Activated CD8-positive, alpha-beta memory T cell treated with anti-CD3 and anti-CD28 coated beads, Interleukin-2, amount 10 ng/mL, durations not matched to agents 7 days and 5 days (primary cell): Measurements from ENCODE around the gene SUPV3L1. TPM values are rescaled to one million over a fixed set of nuclear protein-coding genes. Genes with fewer than 3 reads are reported as not detected.
"Not testable (repeated sequence)": the region's sequence is repeated elsewhere in the genome, so short reads cannot be mapped to it uniquely, and the experiment has no call there.

Experiments used
- ATAC-seq: fragments of 150-1000 bp; cut with Tn5 transposase; one replicate; pipeline ENCODE4 v1.10.0; 2021; ENCODE audit warnings: moderate library complexity
- CTCF ChIA-PET: fragments of 350-600 bp; sonication (Branson Sonifier 250); formaldehyde crosslinking; loops from one replicate; lab custom pipeline; 2021; ENCODE audit warnings: antibody characterized with exemption; lab: Charles Lee
- DNase-seq: peaks from one replicate; pipeline ENCODE4 v3.0.0-alpha.2; 2020
- H3K27ac Mint-ChIP-seq: one replicate; pipeline ENCODE4 v1.8.0; 2021; ENCODE audit warnings: mild to moderate bottlenecking, mixed read lengths
- H3K27me3 Mint-ChIP-seq: one replicate; pipeline ENCODE4 v1.8.0; 2021; ENCODE audit warnings: mixed read lengths
- H3K36me3 Mint-ChIP-seq: one replicate; pipeline ENCODE4 v1.8.0; 2021; ENCODE audit warnings: mild to moderate bottlenecking, mixed read lengths
- H3K4me1 Mint-ChIP-seq: one replicate; pipeline ENCODE4 v1.8.0; 2021; ENCODE audit warnings: mixed read lengths
- H3K4me3 Mint-ChIP-seq: one replicate; pipeline ENCODE4 v1.8.0; 2021; ENCODE audit warnings: mild to moderate bottlenecking, moderate library complexity, mixed read lengths
- H3K9me3 Mint-ChIP-seq: one replicate; pipeline ENCODE4 v1.8.0; 2022; ENCODE audit warnings: low read depth, mixed read lengths
- total RNA-seq, 2 experiments: library from RNA; stranded (reverse); gene quantifications; one replicate each; pipeline ENCODE4 v1.2.3, GENCODE V29; 2021

Gene SUPV3L1
- total RNA-seq, 2 experiments from 2014 or later, result 46.9 to 59.0 TPM

DNA sequence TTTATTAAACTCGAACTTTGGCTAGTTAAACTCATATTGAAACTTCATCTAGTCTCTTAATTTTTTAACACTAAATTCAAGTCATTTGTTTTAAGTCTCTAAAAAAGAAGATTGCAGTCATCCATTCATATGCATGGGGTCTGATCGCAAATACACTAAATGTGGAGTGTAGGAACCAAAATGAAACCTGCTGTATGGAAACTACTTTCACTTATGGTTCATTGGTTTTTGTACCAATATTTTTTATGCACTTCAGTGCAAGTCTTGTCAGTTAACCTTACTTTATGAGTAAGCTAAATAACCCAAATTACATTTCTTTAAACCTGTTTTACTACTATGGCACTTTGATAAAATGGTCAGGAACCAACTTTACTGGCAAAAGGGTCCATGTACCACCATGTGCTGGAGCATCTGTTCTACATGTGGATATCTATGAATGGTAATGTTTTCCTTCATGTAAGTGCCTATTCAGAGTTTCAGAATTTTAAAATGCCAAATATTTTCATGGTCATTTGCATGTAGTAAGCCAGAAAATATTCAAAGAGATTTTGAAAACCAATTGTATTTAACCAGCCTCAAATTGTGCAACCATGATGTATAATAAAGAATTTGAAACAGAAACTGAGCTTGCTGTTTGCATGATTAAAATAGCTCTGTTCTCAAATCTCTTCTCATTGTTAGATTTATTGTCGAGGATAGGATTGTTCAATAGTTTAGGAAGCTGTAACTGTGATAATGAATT is 7.6 kb upstream of the SUPV3L1 start:
- no peaks in the 10 kb centered on the region for H3K9me3 Mint-ChIP-seq
- H3K27ac Mint-ChIP-seq, result no peak overlapping the region
- CTCF ChIA-PET, result interaction anchor here (1.1 to 1.4 kb wide), 2 partner anchors 18 to 236 kb away, joined by 3 read pairs; no protein-coding TSS in a partner anchor
- no peak overlapping the region for H3K4me3 Mint-ChIP-seq
- DNase-seq, result no peak
- peaks cover 35% of the 10 kb centered on the region for H3K36me3 Mint-ChIP-seq
- no peak for ATAC-seq
- H3K27me3 Mint-ChIP-seq, result no peaks in the 10 kb centered on the region
- H3K4me1 Mint-ChIP-seq, result peaks cover 14% of the 10 kb centered on the region

DNA sequence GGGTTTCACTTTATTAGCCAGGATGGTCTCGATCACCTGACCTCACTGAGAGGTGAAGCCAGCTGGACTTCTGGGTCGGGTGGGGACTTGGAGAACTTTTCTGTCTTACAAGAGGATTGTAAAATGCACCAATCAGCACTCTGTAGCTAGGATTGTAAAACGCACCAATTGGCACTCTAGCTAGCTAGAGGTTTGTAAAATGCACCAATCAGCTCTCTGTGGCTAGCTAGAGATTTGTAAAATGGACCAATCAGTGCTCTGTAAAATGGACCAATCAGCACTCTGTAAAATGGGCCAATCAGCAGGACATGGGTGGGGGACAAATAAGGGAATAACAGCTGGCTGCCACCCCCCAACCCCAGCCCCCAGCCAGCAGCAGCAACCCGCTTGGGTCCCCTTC is 4.7 kb upstream of the SUPV3L1 start:
- not testable (repeated sequence) for ATAC-seq, H3K9me3 Mint-ChIP-seq, H3K27ac Mint-ChIP-seq, DNase-seq, H3K4me3 Mint-ChIP-seq, H3K27me3 Mint-ChIP-seq
- H3K4me1 Mint-ChIP-seq, result peaks cover 29% of the 10 kb centered on the region
- H3K36me3 Mint-ChIP-seq, result peaks cover 23% of the 10 kb centered on the region
- CTCF ChIA-PET, result interaction anchor here (1.2 to 2.0 kb wide), 2 partner anchors 47 to 171 kb away, joined by 3 to 8 read pairs; no protein-coding TSS in a partner anchor

DNA sequence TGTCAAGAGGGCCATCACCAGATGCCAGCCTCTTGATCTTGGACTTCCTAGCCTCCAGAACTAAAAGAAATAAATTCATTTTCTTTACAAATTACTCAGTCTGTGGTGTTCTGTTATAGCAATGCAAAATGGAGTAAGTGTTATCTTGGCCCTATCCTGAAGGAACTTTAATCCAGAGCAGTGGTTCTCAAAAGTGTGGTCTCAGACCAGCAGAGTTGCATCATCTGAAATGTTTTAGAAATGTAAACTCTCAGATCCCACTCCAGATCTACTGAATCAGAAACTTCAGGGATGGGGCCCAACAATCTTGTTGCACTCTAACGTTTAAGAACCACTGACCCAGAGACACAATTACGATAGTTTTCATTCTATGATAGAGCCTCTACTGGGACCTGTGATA is 3.2 kb upstream of the SUPV3L1 start:
- Mint-ChIP-seq H3K4me3 (no peak overlapping the region), H3K9me3 (no peaks in the 10 kb centered on the region), H3K36me3 (peaks cover 9% of the 10 kb centered on the region), H3K27me3 (no peaks in the 10 kb centered on the region), H3K4me1 (peaks cover 34% of the 10 kb centered on the region), H3K27ac (no peak overlapping the region)
- DNase-seq (no peak), ATAC-seq (no peak)
- CTCF ChIA-PET, result no interaction called here

DNA sequence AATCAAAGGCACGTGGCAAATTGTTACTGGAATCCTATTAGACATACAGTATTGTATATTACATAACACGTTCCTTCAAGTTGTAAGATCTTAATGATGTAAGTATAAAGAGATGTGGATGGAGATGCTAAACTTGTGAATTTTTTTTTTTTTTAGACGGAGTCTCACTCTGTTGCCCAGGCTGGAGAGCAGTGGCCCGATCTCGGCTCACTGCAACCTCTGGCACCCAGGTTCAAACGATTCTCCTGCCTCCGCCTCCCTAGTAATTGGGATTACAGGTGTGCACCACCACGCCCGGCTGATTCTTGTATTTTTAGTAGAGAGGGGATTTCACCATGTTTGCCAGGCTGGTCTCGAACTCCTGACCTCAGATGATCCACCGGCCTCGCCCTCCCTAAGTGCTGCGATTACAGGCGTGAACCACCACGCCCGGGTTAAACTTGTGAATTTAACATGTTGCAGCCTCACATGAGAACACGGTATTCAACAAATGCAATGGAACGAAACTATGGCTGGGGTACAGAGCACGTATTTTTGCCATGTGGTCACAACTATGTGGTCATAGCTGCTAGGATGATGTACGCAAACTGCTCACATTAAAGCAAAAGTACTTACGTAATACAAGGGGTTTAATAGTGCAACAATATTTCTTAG is 818 bp upstream of the SUPV3L1 start:
- Mint-ChIP-seq H3K27me3 (no peaks in the 10 kb centered on the region), H3K4me1 (peaks cover 43% of the 10 kb centered on the region), H3K27ac (peak overlapping the region; percentile 99), H3K9me3 (no peaks in the 10 kb centered on the region), H3K4me3 (peak overlapping the region; percentile 88), H3K36me3 (peaks cover 4% of the 10 kb centered on the region)
- DNase-seq (peak; percentile 54), ATAC-seq (peak; percentile 25)
- CTCF ChIA-PET, result interaction anchor here (0.6 to 1.5 kb wide), 3 partner anchors 19 to 1293 kb away, joined by 3 to 8 read pairs (median 3); no protein-coding TSS in a partner anchor

DNA sequence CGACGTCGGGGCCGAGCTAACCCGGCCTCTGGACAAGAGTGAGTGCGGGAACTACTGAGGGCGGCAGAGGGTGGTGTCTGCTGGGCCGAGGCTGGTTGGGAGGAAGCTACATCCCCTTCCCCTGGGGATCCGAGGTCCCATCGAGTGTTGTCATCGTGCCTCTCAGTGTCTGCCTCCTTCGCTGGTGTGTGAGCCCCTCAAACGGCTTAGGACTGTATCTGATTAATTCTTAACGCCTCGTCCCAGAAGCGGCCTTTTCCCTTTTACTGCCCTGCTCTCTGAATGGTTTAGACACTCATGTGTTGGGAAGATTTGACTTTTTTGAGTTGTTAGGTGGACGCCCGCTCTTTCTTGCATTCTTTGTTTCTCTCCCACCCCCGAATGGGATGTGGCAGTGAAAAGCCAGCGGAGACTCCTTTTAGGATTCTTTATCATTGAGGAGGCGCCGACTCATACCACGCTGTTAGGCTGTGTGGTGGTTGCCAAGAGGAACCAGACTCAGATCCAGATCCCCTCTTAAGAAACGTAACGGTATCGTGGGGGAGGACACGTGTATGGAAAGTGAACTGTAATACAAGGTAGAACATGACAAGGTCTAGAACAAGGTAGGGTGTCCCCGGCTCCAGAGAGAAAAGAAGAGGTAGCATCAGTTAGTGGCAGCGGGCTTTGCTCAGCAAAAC is 631 bp downstream of the SUPV3L1 start:
- peak; percentile 24 for ATAC-seq
- H3K9me3 Mint-ChIP-seq, result no peaks in the 10 kb centered on the region
- H3K27me3 Mint-ChIP-seq, result no peaks in the 10 kb centered on the region
- peak; percentile 67 for DNase-seq
- H3K4me3 Mint-ChIP-seq, result peak overlapping the region; percentile 88
- peaks cover 7% of the 10 kb centered on the region for H3K36me3 Mint-ChIP-seq
- CTCF ChIA-PET, result interaction anchor here (0.7 to 1.4 kb wide), 4 partner anchors 36 to 48 kb away, joined by 3 to 8 read pairs (median 4); no protein-coding TSS in a partner anchor
- peaks cover 53% of the 10 kb centered on the region for H3K4me1 Mint-ChIP-seq
- H3K27ac Mint-ChIP-seq, result peak overlapping the region; percentile 99

DNA sequence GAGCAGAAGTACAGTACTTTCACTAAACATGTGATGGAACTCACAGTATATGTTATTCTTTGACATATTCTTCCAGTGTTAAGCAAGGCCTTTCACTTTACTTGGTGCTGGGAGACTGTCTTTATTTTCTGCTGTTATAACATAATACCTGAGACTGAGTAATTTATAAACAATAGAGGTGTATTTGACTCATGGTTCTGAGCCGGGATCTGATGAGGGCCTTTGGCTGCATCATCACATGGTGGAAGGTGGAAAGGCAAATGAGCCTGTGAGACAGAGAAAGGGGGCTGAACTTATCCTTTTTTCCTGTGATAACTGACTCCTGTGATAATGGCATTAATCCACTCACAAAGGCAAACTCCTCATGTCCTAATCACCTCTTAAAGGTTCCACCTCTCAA is 1.4 kb downstream of the SUPV3L1 start:
- H3K4me3 Mint-ChIP-seq, result peak overlapping the region; percentile 88
- peak overlapping the region; percentile 99 for H3K27ac Mint-ChIP-seq
- CTCF ChIA-PET, result no interaction called here
- DNase-seq, result no peak
- no peaks in the 10 kb centered on the region for H3K9me3 Mint-ChIP-seq
- H3K4me1 Mint-ChIP-seq, result peaks cover 57% of the 10 kb centered on the region
- H3K27me3 Mint-ChIP-seq, result no peaks in the 10 kb centered on the region
- peaks cover 7% of the 10 kb centered on the region for H3K36me3 Mint-ChIP-seq
- no peak for ATAC-seq

DNA sequence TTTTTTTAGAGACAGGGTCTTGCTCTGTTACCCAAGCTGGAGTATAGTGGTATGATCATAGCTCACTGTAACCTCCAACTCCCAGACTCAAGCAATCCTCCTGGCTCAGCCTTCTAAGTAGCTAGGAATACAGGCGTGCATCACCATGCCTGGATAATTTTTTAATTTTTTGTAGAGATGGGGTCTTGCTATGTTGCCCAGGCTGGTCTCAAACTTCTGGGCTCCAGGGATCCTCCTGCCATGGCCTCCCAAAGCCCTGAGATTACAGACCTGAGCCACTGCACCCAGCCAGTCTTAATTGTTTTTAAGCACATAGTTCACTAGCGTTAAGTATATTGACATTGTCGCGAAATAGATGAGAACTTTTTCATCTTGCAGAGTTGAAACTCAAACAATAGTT is 2.0 kb downstream of the SUPV3L1 start:
- CTCF ChIA-PET, result interaction anchor here (1.7 kb wide), 1 partner anchor 41 kb away, joined by 5 read pairs; no protein-coding TSS in a partner anchor
- Mint-ChIP-seq H3K9me3 (no peaks in the 10 kb centered on the region), H3K4me1 (peaks cover 59% of the 10 kb centered on the region), H3K27me3 (no peaks in the 10 kb centered on the region), H3K4me3 (no peak overlapping the region), H3K36me3 (peaks cover 7% of the 10 kb centered on the region), H3K27ac (no peak overlapping the region)
- ATAC-seq (no peak), DNase-seq (no peak)

DNA sequence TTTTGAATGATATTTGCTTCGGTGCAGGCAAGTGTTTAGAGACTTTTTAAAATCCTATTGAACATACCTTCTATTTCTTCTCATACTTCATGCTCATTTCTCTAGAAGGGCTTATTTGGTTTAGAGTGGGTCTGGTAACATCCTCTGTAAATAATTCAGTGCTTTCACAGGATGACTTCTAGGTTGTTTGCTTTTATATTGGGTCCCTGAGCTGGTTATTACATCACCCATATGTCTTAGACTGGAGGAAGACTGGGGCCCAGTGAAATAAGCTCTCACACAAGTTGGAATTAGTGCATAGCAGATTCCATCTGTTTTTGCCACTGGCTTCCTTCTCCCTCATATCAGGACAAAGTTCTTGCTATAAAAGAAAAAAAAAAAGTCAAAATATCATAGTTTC is 6.5 kb downstream of the SUPV3L1 start:
- H3K9me3 Mint-ChIP-seq, result no peaks in the 10 kb centered on the region
- H3K4me3 Mint-ChIP-seq, result no peak overlapping the region
- ATAC-seq (no peak), DNase-seq (no peak)
- H3K4me1 Mint-ChIP-seq, result peaks cover 34% of the 10 kb centered on the region
- no peaks in the 10 kb centered on the region for H3K27me3 Mint-ChIP-seq
- peak overlapping the region; percentile 59 for H3K27ac Mint-ChIP-seq
- CTCF ChIA-PET, result no interaction called here
- peaks cover 28% of the 10 kb centered on the region for H3K36me3 Mint-ChIP-seq

DNA sequence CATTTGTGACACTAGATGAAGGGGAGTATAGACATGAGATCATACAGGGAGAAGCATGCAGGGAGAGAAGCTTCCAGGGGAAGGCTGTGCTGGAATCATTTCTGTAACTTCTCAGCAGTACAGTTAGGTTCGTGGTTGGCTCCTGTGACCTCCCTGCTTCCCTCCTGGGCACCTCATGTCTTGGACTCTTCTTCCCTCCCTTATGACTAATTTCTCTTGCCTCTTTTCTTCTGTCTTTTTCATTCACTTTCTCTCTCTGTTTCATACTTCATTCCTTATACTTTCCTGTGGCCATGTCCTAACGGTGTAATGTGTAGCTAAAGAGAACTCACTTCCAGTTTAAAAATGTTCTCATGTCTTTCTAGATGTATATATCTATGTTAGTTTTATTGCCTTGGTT is 21.0 kb downstream of the SUPV3L1 start:
- no peaks in the 10 kb centered on the region for H3K27me3 Mint-ChIP-seq
- ATAC-seq (no peak), DNase-seq (no peak)
- CTCF ChIA-PET, result no interaction called here
- H3K9me3 Mint-ChIP-seq, result no peaks in the 10 kb centered on the region
- peaks cover 41% of the 10 kb centered on the region for H3K36me3 Mint-ChIP-seq
- H3K4me1 Mint-ChIP-seq, result peaks cover 55% of the 10 kb centered on the region
- H3K27ac Mint-ChIP-seq, result peak overlapping the region; percentile 78
- H3K4me3 Mint-ChIP-seq, result no peak overlapping the region

DNA sequence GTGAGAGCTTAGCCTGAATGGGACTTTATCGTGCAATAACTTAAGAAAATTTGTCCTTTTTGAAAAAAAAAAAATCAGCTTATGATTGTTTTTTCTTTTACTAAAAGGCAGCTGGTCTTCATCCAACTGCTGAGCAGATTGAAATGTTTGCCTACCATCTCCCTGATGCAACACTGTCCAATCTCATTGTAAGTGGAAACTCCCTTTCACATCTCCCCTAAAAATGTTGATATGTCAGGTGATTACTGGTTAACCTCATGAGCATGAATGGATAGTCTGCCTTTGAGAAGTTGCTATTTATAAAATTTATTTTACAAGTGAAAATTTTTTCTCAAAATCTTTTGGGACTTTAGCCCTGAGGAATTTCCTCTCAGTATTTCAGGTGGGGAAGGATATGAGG is 22.3 kb downstream of the SUPV3L1 start:
- Mint-ChIP-seq H3K9me3 (no peaks in the 10 kb centered on the region), H3K36me3 (peaks cover 47% of the 10 kb centered on the region), H3K4me3 (peak overlapping the region; percentile 18), H3K4me1 (peaks cover 66% of the 10 kb centered on the region), H3K27me3 (no peaks in the 10 kb centered on the region), H3K27ac (peak overlapping the region; percentile 80)
- ATAC-seq, result peak; percentile 40
- no peak for DNase-seq
- CTCF ChIA-PET, result interaction anchor here (1.4 to 3.8 kb wide), 2 partner anchors 20 to 77 kb away, joined by 3 to 21 read pairs; no protein-coding TSS in a partner anchor

DNA sequence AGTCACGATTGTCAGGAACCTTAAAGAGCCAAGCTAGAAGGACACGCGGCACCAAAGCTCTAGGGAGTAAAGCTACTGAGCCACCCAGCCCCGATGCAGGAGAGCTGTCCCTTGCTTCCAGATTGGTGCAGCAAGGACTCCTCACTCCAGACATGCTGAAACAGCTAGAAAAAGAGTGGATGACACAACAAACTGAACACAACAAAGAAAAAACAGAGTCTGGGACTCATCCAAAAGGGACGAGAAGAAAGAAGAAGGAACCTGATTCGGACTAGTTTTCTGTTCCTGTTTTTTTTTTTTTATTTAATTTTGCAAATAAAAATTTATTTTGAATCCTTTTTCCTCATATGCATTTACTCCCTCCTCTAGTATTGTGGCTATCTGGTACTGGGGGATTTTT is 28.7 kb downstream of the SUPV3L1 start:
- ATAC-seq (no peak), DNase-seq (no peak)
- peaks cover 57% of the 10 kb centered on the region for H3K4me1 Mint-ChIP-seq
- H3K4me3 Mint-ChIP-seq, result no peak overlapping the region
- CTCF ChIA-PET, result interaction anchor here (7.3 kb wide), 1 partner anchor 8 kb away, joined by 65 read pairs; the partner anchor contains the start of gene HKDC1
- no peak overlapping the region for H3K27ac Mint-ChIP-seq
- H3K9me3 Mint-ChIP-seq, result peaks cover 3% of the 10 kb centered on the region
- peaks cover 46% of the 10 kb centered on the region for H3K36me3 Mint-ChIP-seq
- no peaks in the 10 kb centered on the region for H3K27me3 Mint-ChIP-seq

DNA sequence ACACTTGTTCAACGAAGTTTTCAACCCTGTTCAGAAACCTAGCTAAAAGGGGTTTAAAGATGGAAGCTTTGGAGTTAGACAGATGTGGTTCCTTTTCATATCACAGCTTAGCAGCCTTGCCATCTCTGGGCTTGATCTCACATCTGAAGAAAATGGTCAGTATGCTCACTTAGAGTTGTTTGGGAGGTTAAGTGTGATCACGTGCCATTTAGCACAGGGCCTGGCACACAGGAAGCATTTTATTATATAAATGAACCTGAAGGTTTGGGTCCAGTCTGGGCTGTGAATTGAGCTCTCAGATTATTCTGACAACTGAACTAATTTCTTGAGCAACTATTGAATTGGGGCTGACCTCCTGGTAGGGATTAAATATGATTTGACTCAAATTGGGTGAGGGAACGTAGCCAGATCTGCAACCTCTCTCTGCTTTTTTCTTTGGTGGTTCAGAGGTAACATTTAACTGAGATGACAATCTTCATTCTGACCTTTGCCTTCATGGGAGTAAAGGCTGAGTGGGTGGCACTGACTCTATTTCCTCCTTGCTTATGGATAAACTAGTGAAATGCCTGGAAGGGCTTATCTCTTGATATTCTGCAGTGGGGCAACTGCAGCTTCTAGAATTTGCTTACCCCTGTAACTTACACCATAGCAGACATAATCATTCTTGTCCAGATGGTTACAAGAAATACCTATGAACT is 29.9 kb downstream of the SUPV3L1 start:
- Mint-ChIP-seq H3K27me3 (no peaks in the 10 kb centered on the region), H3K4me1 (peaks cover 60% of the 10 kb centered on the region), H3K27ac (peak overlapping the region; percentile 1), H3K4me3 (no peak overlapping the region), H3K9me3 (peaks cover 5% of the 10 kb centered on the region), H3K36me3 (peaks cover 53% of the 10 kb centered on the region)
- ATAC-seq (no peak), DNase-seq (no peak)
- CTCF ChIA-PET, result interaction anchor here (0.7 to 7.3 kb wide), 2 partner anchors 7 to 10 kb away, joined by 3 to 65 read pairs; partner anchors contain the start of gene HKDC1
